Activated CD8-positive, alpha-beta T cell treated with anti-CD3 and anti-CD28 coated beads, Interleukin-2, amount 10 ng/mL, durations not matched to agents 7 days and 5 days (primary cell): ENCODE data around the gene ITPRIPL2. TPM values are rescaled to one million over a fixed set of nuclear protein-coding genes. Genes with fewer than 3 reads are reported as not detected.

ENCODE experiments used
- ATAC-seq: fragments of 150-1000 bp; cut with Tn5 transposase; one replicate; pipeline ENCODE4 v1.10.0; 2021; ENCODE audit warnings: moderate library complexity
- CTCF ChIA-PET: fragments of 350-600 bp; sonication (Branson Sonifier 250); formaldehyde crosslinking; loops from one replicate; lab custom pipeline; 2021; ENCODE audit warnings: antibody characterized with exemption; lab: Charles Lee
- POLR2A ChIA-PET: fragments of 350-600 bp; sonication (Branson Sonifier 250); formaldehyde crosslinking; loops from one replicate; lab custom pipeline; 2021; ENCODE audit warnings: antibody characterized with exemption; lab: Charles Lee
- DNase-seq: peaks from one replicate; pipeline ENCODE4 v3.0.0-alpha.2; 2020
- H3K27ac Mint-ChIP-seq: one replicate; pipeline ENCODE4 v1.8.0; 2021; ENCODE audit warnings: mild to moderate bottlenecking, mixed read lengths
- H3K27me3 Mint-ChIP-seq: one replicate; pipeline ENCODE4 v1.8.0; 2021; ENCODE audit warnings: low read depth, mixed read lengths
- H3K36me3 Mint-ChIP-seq: one replicate; pipeline ENCODE4 v1.8.0; 2021; ENCODE audit warnings: low read depth, mixed read lengths
- H3K4me1 Mint-ChIP-seq: one replicate; pipeline ENCODE4 v1.8.0; 2021; ENCODE audit warnings: low read depth, mixed read lengths
- H3K4me3 Mint-ChIP-seq: one replicate; pipeline ENCODE4 v1.8.0; 2021; ENCODE audit warnings: mild to moderate bottlenecking, mixed read lengths
- H3K9me3 Mint-ChIP-seq: one replicate; pipeline ENCODE4 v1.8.0; 2022; ENCODE audit warnings: mixed read lengths; ENCODE audit not compliant: insufficient read depth
- total RNA-seq, 2 experiments: library from RNA; stranded (reverse); gene quantifications; one replicate each; pipeline ENCODE4 v1.2.3, GENCODE V29; 2021

ITPRIPL2 gene
- total RNA-seq, 2 experiments from 2014 or later, result 2.3 TPM

- ATAC-seq (no peak), DNase-seq (no peak)
- Mint-ChIP-seq H3K9me3 (no peaks in the 10 kb centered on the region), H3K4me3 (no peak overlapping the region), H3K27ac (no peak overlapping the region), H3K4me1 (no peaks in the 10 kb centered on the region), H3K27me3 (peaks cover 17% of the 10 kb centered on the region), H3K36me3 (no peaks in the 10 kb centered on the region)
- ChIA-PET CTCF (no interaction called here), POLR2A (no interaction called here)
These were observed 38.3 kb downstream of the ITPRIPL2 start for GRCh38 chr16:19152042-19152441.

- CTCF ChIA-PET, result no interaction called here
- ATAC-seq, result no peak
- DNase-seq, result no peak
- POLR2A ChIA-PET, result no interaction called here
- no peaks in the 10 kb centered on the region for H3K9me3 Mint-ChIP-seq
- no peak overlapping the region for H3K4me3 Mint-ChIP-seq
- peaks cover 17% of the 10 kb centered on the region for H3K27me3 Mint-ChIP-seq
- no peaks in the 10 kb centered on the region for H3K4me1 Mint-ChIP-seq
- H3K27ac Mint-ChIP-seq, result no peak overlapping the region
- no peaks in the 10 kb centered on the region for H3K36me3 Mint-ChIP-seq
These were observed 40.1 kb downstream of the ITPRIPL2 start for GRCh38 chr16:19153876-19154275.

GRCh38 chr16:19162085-19162484 lies 48.3 kb downstream of the ITPRIPL2 start:
- DNase-seq, result no peak
- no peaks in the 10 kb centered on the region for H3K36me3 Mint-ChIP-seq
- H3K27ac Mint-ChIP-seq, result no peak overlapping the region
- POLR2A ChIA-PET, result no interaction called here
- no peak for ATAC-seq
- H3K4me1 Mint-ChIP-seq, result no peaks in the 10 kb centered on the region
- H3K9me3 Mint-ChIP-seq, result no peaks in the 10 kb centered on the region
- CTCF ChIA-PET, result interaction anchor here (1.3 kb wide), 1 partner anchor 19 kb away, joined by 3 read pairs; no protein-coding TSS in a partner anchor
- H3K4me3 Mint-ChIP-seq, result no peak overlapping the region
- peaks cover 4% of the 10 kb centered on the region for H3K27me3 Mint-ChIP-seq

- CTCF ChIA-PET, result no interaction called here
- Mint-ChIP-seq H3K9me3 (no peaks in the 10 kb centered on the region), H3K27ac (no peak overlapping the region), H3K27me3 (peaks cover 4% of the 10 kb centered on the region), H3K36me3 (no peaks in the 10 kb centered on the region), H3K4me1 (no peaks in the 10 kb centered on the region), H3K4me3 (no peak overlapping the region)
- DNase-seq, result no peak
- no peak for ATAC-seq
- POLR2A ChIA-PET, result no interaction called here
These were observed 49.5 kb downstream of the ITPRIPL2 start for GRCh38 chr16:19163215-19163614.

GRCh38 chr16:19164285-19164684 lies 50.5 kb downstream of the ITPRIPL2 start:
- ChIA-PET POLR2A (no interaction called here), CTCF (no interaction called here)
- Mint-ChIP-seq H3K27me3 (peaks cover 7% of the 10 kb centered on the region), H3K4me3 (no peak overlapping the region), H3K4me1 (no peaks in the 10 kb centered on the region), H3K36me3 (no peaks in the 10 kb centered on the region), H3K27ac (no peak overlapping the region), H3K9me3 (no peaks in the 10 kb centered on the region)
- ATAC-seq (no peak), DNase-seq (no peak)

- no peaks in the 10 kb centered on the region for H3K36me3 Mint-ChIP-seq
- no peaks in the 10 kb centered on the region for H3K4me1 Mint-ChIP-seq
- H3K9me3 Mint-ChIP-seq, result no peaks in the 10 kb centered on the region
- ChIA-PET POLR2A (no interaction called here), CTCF (no interaction called here)
- no peak for DNase-seq
- peaks cover 15% of the 10 kb centered on the region for H3K27me3 Mint-ChIP-seq
- no peak overlapping the region for H3K27ac Mint-ChIP-seq
- no peak overlapping the region for H3K4me3 Mint-ChIP-seq
- no peak for ATAC-seq
These were observed 51.3 kb downstream of the ITPRIPL2 start for GRCh38 chr16:19165101-19165500.

GRCh38 chr16:19166500-19166899 lies 52.7 kb downstream of the ITPRIPL2 start:
- DNase-seq (no peak), ATAC-seq (no peak)
- Mint-ChIP-seq H3K27ac (no peak overlapping the region), H3K4me1 (no peaks in the 10 kb centered on the region), H3K9me3 (no peaks in the 10 kb centered on the region), H3K27me3 (peaks cover 18% of the 10 kb centered on the region), H3K4me3 (no peak overlapping the region), H3K36me3 (no peaks in the 10 kb centered on the region)
- POLR2A ChIA-PET, result no interaction called here
- CTCF ChIA-PET, result no interaction called here

- ChIA-PET CTCF (no interaction called here), POLR2A (no interaction called here)
- Mint-ChIP-seq H3K27me3 (peaks cover 18% of the 10 kb centered on the region), H3K27ac (no peak within 1 kb of the TSS), H3K36me3 (no peaks in the 10 kb centered on the region), H3K4me3 (no peak within 1 kb of the TSS), H3K9me3 (no peaks in the 10 kb centered on the region), H3K4me1 (no peaks in the 10 kb centered on the region)
- DNase-seq (peak; percentile 44), ATAC-seq (peak; percentile 80)
These were observed 54.1 kb downstream of the ITPRIPL2 start, which contains the start of gene SYT17 for GRCh38 chr16:19167710-19168370. TSS of gene SYT17 (plus strand) at chr16:19168240. CDS start at chr16:19168647, 407 bp downstream.

GRCh38 chr16:19168371-19169081 lies 54.8 kb downstream of the ITPRIPL2 start:
- H3K4me3 Mint-ChIP-seq, result no peak overlapping the region

GRCh38 chr16:19169082-19169639 lies 55.4 kb downstream of the ITPRIPL2 start:
- Mint-ChIP-seq H3K27me3 (peaks cover 14% of the 10 kb centered on the region), H3K4me3 (no peak overlapping the region), H3K4me1 (no peaks in the 10 kb centered on the region), H3K36me3 (no peaks in the 10 kb centered on the region), H3K27ac (no peak overlapping the region), H3K9me3 (no peaks in the 10 kb centered on the region)
- ChIA-PET POLR2A (no interaction called here), CTCF (no interaction called here)
- no peak for ATAC-seq
- no peak for DNase-seq

More at GRCh38 chr16:19168371-19169081, 54.8 kb downstream of the ITPRIPL2 start:
- ChIA-PET CTCF (no interaction called here), POLR2A (no interaction called here)
- Mint-ChIP-seq H3K27ac (no peak overlapping the region), H3K27me3 (peaks cover 14% of the 10 kb centered on the region), H3K4me1 (no peaks in the 10 kb centered on the region), H3K36me3 (no peaks in the 10 kb centered on the region), H3K9me3 (no peaks in the 10 kb centered on the region)
- ATAC-seq, result no peak
- no peak for DNase-seq

GRCh38 chr16:19170043-19170655 lies 56.4 kb downstream of the ITPRIPL2 start:
- ChIA-PET CTCF (no interaction called here), POLR2A (interaction anchor here (0.6 kb wide), 1 partner anchor 30 kb away, joined by 3 read pairs; no protein-coding TSS in a partner anchor)
- H3K4me3 Mint-ChIP-seq, result no peak overlapping the region
- no peak for DNase-seq
- H3K9me3 Mint-ChIP-seq, result no peaks in the 10 kb centered on the region
- no peak for ATAC-seq
- no peak overlapping the region for H3K27ac Mint-ChIP-seq
- H3K4me1 Mint-ChIP-seq, result no peaks in the 10 kb centered on the region
- peaks cover 14% of the 10 kb centered on the region for H3K27me3 Mint-ChIP-seq
- no peaks in the 10 kb centered on the region for H3K36me3 Mint-ChIP-seq
